ENCODE measurements around the gene STARD3. TPM values are rescaled to one million over a fixed set of nuclear protein-coding genes. Genes with fewer than 3 reads are reported as not detected.

The STARD3 gene
- total and polyA plus RNA-seq, 2 of the 13 experiments (the other 11 are each of a cell fraction or from before 2014, with no cell fraction given), result 34.6 to 100 TPM

- TF ChIP-seq ZBTB40 (IDR thresholded peaks at IDR 0.05) (no peak), ZBTB40 (CRISPR knock-in tag; IDR thresholded peaks at IDR 0.05) (no peak), U2AF2 (IDR thresholded peaks at IDR 0.05; ENCODE audit: low read depth, low read length) (no peak), DNMT1 (CRISPR knock-in tag; IDR thresholded peaks at IDR 0.05) (0 out of 2 replicates have a peak, but pooled peaks have one; percentile 12), ZFP90 (CRISPR knock-in tag; IDR thresholded peaks at IDR 0.05; ENCODE audit: borderline replicate concordance) (no peak), GTF3A (CRISPR knock-in tag; conservative IDR thresholded peaks at IDR 0.05) (no peak), NFKBIZ (CRISPR knock-in tag; IDR thresholded peaks at IDR 0.05) (no peak), ZNF788 (CRISPR knock-in tag; IDR thresholded peaks at IDR 0.05; ENCODE audit: borderline replicate concordance) (no peak), TEAD3 (CRISPR knock-in tag; optimal IDR thresholded peaks at IDR 0.05; ENCODE audit: borderline replicate concordance) (peak; percentile 17)
- TF ChIP-seq, protein P1, sequence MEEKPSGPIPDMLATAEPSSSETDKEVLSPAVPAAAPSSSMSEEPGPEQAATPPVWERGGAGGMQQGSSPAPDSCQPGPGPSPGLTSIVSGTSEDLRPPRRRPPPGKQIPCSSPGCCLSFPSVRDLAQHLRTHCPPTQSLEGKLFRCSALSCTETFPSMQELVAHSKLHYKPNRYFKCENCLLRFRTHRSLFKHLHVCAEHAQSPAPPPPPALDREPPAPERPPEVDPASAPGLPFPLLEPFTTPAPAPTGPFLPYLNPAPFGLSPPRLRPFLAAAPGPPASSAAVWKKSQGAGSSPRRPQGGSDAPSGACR (CRISPR knock-in tag; IDR thresholded peaks at IDR 0.05), result 0 out of 2 replicates have a peak, but pooled peaks have one; percentile 7
- TF ChIP-seq, protein P2, sequence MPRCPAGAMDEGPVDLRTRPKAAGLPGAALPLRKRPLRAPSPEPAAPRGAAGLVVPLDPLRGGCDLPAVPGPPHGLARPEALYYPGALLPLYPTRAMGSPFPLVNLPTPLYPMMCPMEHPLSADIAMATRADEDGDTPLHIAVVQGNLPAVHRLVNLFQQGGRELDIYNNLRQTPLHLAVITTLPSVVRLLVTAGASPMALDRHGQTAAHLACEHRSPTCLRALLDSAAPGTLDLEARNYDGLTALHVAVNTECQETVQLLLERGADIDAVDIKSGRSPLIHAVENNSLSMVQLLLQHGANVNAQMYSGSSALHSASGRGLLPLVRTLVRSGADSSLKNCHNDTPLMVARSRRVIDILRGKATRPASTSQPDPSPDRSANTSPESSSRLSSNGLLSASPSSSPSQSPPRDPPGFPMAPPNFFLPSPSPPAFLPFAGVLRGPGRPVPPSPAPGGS (CRISPR knock-in tag; IDR thresholded peaks at IDR 0.05), result peak; percentile 25; the same call in 1 of the 2 replicates
These were observed 15.1 kb downstream of the STARD3 start (continued) for GRCh38 chr17:39651923-39652586.

Measured in HepG2 (cell line).